Mesodermal cell (in vitro differentiated cells): Measurements from ENCODE around the gene ETS2.
"Not testable (repeated sequence)": the region's sequence is repeated elsewhere in the genome, so short reads cannot be mapped to it uniquely, and the experiment has no call there.

ENCODE experiments used
- H3K27ac ChIP-seq: 2 replicates; pipeline ENCODE4 v1.7.0; 2013; ENCODE audit warnings: mild to moderate bottlenecking, low read depth, low read length, moderate library complexity; ENCODE audit not compliant: severe bottlenecking
- H3K36me3 ChIP-seq: 2 replicates; pipeline ENCODE4 v1.7.1; 2013; ENCODE audit warnings: mild to moderate bottlenecking, low read length, moderate library complexity; ENCODE audit not compliant: control insufficient read depth, insufficient read depth
- H3K4me1 ChIP-seq: one replicate; pipeline ENCODE4 v1.7.1; 2013; ENCODE audit warnings: mild to moderate bottlenecking, low read length; ENCODE audit not compliant: insufficient read depth, control insufficient read depth, poor library complexity, severe bottlenecking
- H3K4me3 ChIP-seq: 2 replicates; pipeline ENCODE4 v1.7.0; 2013; ENCODE audit warnings: low read length, control low read depth, mild to moderate bottlenecking; ENCODE audit not compliant: insufficient read depth, poor library complexity, severe bottlenecking; ENCODE audit errors: extremely low read depth
- H3K9me3 ChIP-seq: 2 replicates; pipeline ENCODE4 v1.7.1; 2013; ENCODE audit warnings: mild to moderate bottlenecking, low read length, moderate library complexity; ENCODE audit not compliant: control insufficient read depth
- WGBS, 2 experiments: methylation state at CpG; one replicate each; pipeline ENCODE4 v1.1.5; 2013; ENCODE audit warnings: missing lambda C conversion rate in 2 of 2; ENCODE audit not compliant: insufficient coverage in 2 of 2; 5-methylcytosine and 5-hydroxymethylcytosine counted together

ETS2 gene

GRCh38 chr21:38820471-38821239 is 14.9 kb downstream of the ETS2 start:
- 95 to 96% methylated on average over 15 to 16 of the region's 18 CpGs for WGBS, 2 experiments
- peaks cover 14% of the 10 kb centered on the region for H3K4me1 ChIP-seq
- peaks cover 91% of the 10 kb centered on the region for H3K36me3 ChIP-seq
- H3K9me3 ChIP-seq, result no peaks in the 10 kb centered on the region
- no peak overlapping the region for H3K4me3 ChIP-seq
- H3K27ac ChIP-seq, result peak overlapping the region; percentile 59

GRCh38 chr21:38821248-38821647 is 15.5 kb downstream of the ETS2 start:
- Histone ChIP-seq H3K4me3 (no peak overlapping the region), H3K4me1 (peaks cover 14% of the 10 kb centered on the region), H3K27ac (no peak overlapping the region), H3K9me3 (peaks cover under 1% of the 10 kb centered on the region), H3K36me3 (peaks cover 87% of the 10 kb centered on the region)
- 86 to 97% methylated on average over 5 of the region's 6 CpGs for WGBS, 2 experiments

GRCh38 chr21:38821959-38822682 is 16.4 kb downstream of the ETS2 start:
- no peak overlapping the region for H3K4me3 ChIP-seq
- H3K9me3 ChIP-seq, result peaks cover 5% of the 10 kb centered on the region
- H3K27ac ChIP-seq, result no peak overlapping the region
- peaks cover 78% of the 10 kb centered on the region for H3K36me3 ChIP-seq
- WGBS, 2 experiments, result 94 to 98% methylated on average over 7 to 9 of the region's 9 CpGs
- peaks cover 14% of the 10 kb centered on the region for H3K4me1 ChIP-seq

GRCh38 chr21:38822778-38823238 is 17.1 kb downstream of the ETS2 start:
- whole genome bisulfite sequencing, 2 experiments, result 97% methylated on average over 19 to 24 of the region's 26 CpGs
- peaks cover 71% of the 10 kb centered on the region for H3K36me3 ChIP-seq
- H3K27ac ChIP-seq, result peak overlapping the region; percentile 16
- no peak overlapping the region for H3K4me3 ChIP-seq
- H3K4me1 ChIP-seq, result peaks cover 11% of the 10 kb centered on the region
- peaks cover 5% of the 10 kb centered on the region for H3K9me3 ChIP-seq

GRCh38 chr21:38823737-38824123 is 18.0 kb downstream of the ETS2 start:
- H3K27ac ChIP-seq, result no peak overlapping the region
- H3K4me1 ChIP-seq, result peaks cover 10% of the 10 kb centered on the region
- WGBS, 2 experiments, result no CpG with 5 or more reads among the region's 3 CpGs
- H3K9me3 ChIP-seq, result peaks cover 5% of the 10 kb centered on the region
- H3K36me3 ChIP-seq, result peaks cover 62% of the 10 kb centered on the region
- no peak overlapping the region for H3K4me3 ChIP-seq

GRCh38 chr21:38824124-38824822 is 18.5 kb downstream of the ETS2 start:
- Histone ChIP-seq H3K36me3 (peaks cover 57% of the 10 kb centered on the region), H3K9me3 (peaks cover 5% of the 10 kb centered on the region), H3K27ac (no peak overlapping the region), H3K4me3 (no peak overlapping the region), H3K4me1 (peaks cover 10% of the 10 kb centered on the region)
- 92 to 94% methylated on average over 16 of the region's 19 CpGs for WGBS, 2 experiments

- peaks cover 7% of the 10 kb centered on the region for H3K4me1 ChIP-seq
- peaks cover 5% of the 10 kb centered on the region for H3K9me3 ChIP-seq
- H3K36me3 ChIP-seq, result peaks cover 47% of the 10 kb centered on the region
- no peak overlapping the region for H3K27ac ChIP-seq
- no peak overlapping the region for H3K4me3 ChIP-seq
- 100% methylated on average over 1 to 3 of the region's 4 CpGs for WGBS, 2 experiments
Observed at GRCh38 chr21:38825269-38825668, 19.5 kb downstream of the ETS2 start.

- peaks cover under 1% of the 10 kb centered on the region for H3K4me1 ChIP-seq
- H3K4me3 ChIP-seq, result no peak overlapping the region
- WGBS, 2 experiments, result no CpG with 5 or more reads among the region's 2 CpGs
- peaks cover 5% of the 10 kb centered on the region for H3K9me3 ChIP-seq
- H3K27ac ChIP-seq, result no peak overlapping the region
- H3K36me3 ChIP-seq, result peaks cover 40% of the 10 kb centered on the region
Observed at GRCh38 chr21:38825921-38826320, 20.2 kb downstream of the ETS2 start.

GRCh38 chr21:38828111-38828510 is 22.4 kb downstream of the ETS2 start:
- not testable (repeated sequence) for H3K4me1 ChIP-seq, H3K27ac ChIP-seq, H3K9me3 ChIP-seq, H3K4me3 ChIP-seq
- H3K36me3 ChIP-seq, result peaks cover 18% of the 10 kb centered on the region
- WGBS, 2 experiments, result 95% methylated on average over 3 of the region's 7 CpGs; no CpG with 5 or more reads in 1 of the 2 experiments

GRCh38 chr21:38830671-38831525 is 25.2 kb downstream of the ETS2 start:
- Histone ChIP-seq H3K36me3 (no peaks in the 10 kb centered on the region), H3K9me3 (peaks cover 5% of the 10 kb centered on the region), H3K4me1 (no peaks in the 10 kb centered on the region), H3K4me3 (no peak overlapping the region), H3K27ac (no peak overlapping the region)
- 93 to 100% methylated on average over 1 to 2 of the region's 2 CpGs for WGBS, 2 experiments
